Hepatocyte (in vitro differentiated cells): ENCODE results near the gene FAM8A1. TPM values are rescaled to one million over a fixed set of nuclear protein-coding genes. Genes with fewer than 3 reads are reported as not detected.
"Not testable (repeated sequence)": the region's sequence is repeated elsewhere in the genome, so short reads cannot be mapped to it uniquely, and the experiment has no call there.

Experiments
- DNase-seq: peaks from one replicate; pipeline ENCODE4 v3.0.0-alpha.2; 2016; ENCODE audit warnings: low spot score
- H2AFZ ChIP-seq: fragments of 200-600 bp; sonication (generic); 2 replicates; pipeline ENCODE4 v1.6.0; 2016; ENCODE audit warnings: antibody characterized with exemption, mild to moderate bottlenecking
- H3K27ac ChIP-seq: fragments of 200-600 bp; sonication (generic); 2 replicates; pipeline ENCODE4 v1.5.1; 2016; ENCODE audit warnings: mild to moderate bottlenecking
- H3K27me3 ChIP-seq: fragments of 200-600 bp; sonication (generic); 2 replicates; pipeline ENCODE4 v1.6.1; 2016
- H3K36me3 ChIP-seq: fragments of 200-600 bp; sonication (generic); replicated peaks from 2 replicates; pipeline ENCODE4 v1.5.1; 2016; ENCODE audit warnings: low read depth; ENCODE audit not compliant: insufficient read depth
- H3K4me1 ChIP-seq: fragments of 200-600 bp; sonication (generic); 2 replicates; pipeline ENCODE4 v1.5.1; 2016; ENCODE audit warnings: mild to moderate bottlenecking, moderate library complexity; ENCODE audit not compliant: insufficient read depth
- H3K4me2 ChIP-seq: fragments of 200-600 bp; sonication (generic); 2 replicates; pipeline ENCODE4 v1.6.0; 2016
- H3K4me3 ChIP-seq: fragments of 200-600 bp; sonication (generic); 2 replicates; pipeline ENCODE4 v1.5.1; 2016; ENCODE audit warnings: mild to moderate bottlenecking
- H3K79me2 ChIP-seq: fragments of 200-600 bp; sonication (generic); 2 replicates; pipeline ENCODE4 v1.6.0; 2017; ENCODE audit warnings: mild to moderate bottlenecking
- H3K9me2 ChIP-seq: fragments of 200-600 bp; sonication (generic); replicated peaks from 2 replicates; pipeline ENCODE4 v1.6.0; 2017; ENCODE audit warnings: mild to moderate bottlenecking; ENCODE audit not compliant: insufficient read depth
- H3K9me3 ChIP-seq: fragments of 200-600 bp; sonication (generic); 2 replicates; pipeline ENCODE4 v1.5.1; 2016; ENCODE audit warnings: low read depth, mild to moderate bottlenecking
- H4K20me1 ChIP-seq: fragments of 200-600 bp; sonication (generic); 2 replicates; pipeline ENCODE4 v1.6.0; 2016; ENCODE audit warnings: mild to moderate bottlenecking; ENCODE audit not compliant: insufficient read depth, poor library complexity, severe bottlenecking
- CTCF ChIP-seq: fragments of 200-600 bp; sonication (generic); IDR thresholded peaks from 2 replicates; pipeline ENCODE4 v1.5.1; 2016; ENCODE audit warnings: antibody characterized with exemption, mild to moderate bottlenecking; ENCODE audit not compliant: poor library complexity
- EZH2 ChIP-seq: fragments of 200-600 bp; sonication (generic); IDR thresholded peaks from 2 replicates; pipeline ENCODE4 v1.6.1; 2016; ENCODE audit warnings: antibody characterized with exemption, mild to moderate bottlenecking, borderline replicate concordance
- EZH2phosphoT487 ChIP-seq: fragments of 200-600 bp; sonication (generic); IDR thresholded peaks from one replicate; pipeline ENCODE4 v1.6.1; 2018; ENCODE audit warnings: antibody characterized with exemption, mild to moderate bottlenecking, low read depth, moderate library complexity; ENCODE audit not compliant: unreplicated experiment, severe bottlenecking
- WGBS: methylation state at CpG from one replicate; pipeline ENCODE4 v1.1.6; 2016; ENCODE audit warnings: low lambda C conversion rate; ENCODE audit errors: missing lambda C conversion rate; 5-methylcytosine and 5-hydroxymethylcytosine counted together
- polyA plus RNA-seq: library from polyadenylated mRNA; unstranded; fragments of >200 nt; fragmentation: Nextera tagmentation; extraction: Ambion mirVana; gene quantifications from 2 replicates; pipeline ENCODE4 v1.2.1, GENCODE V29; 2016
- total RNA-seq: library from RNA; depleted of rRNA; stranded (reverse); fragments of >200 nt; gene quantifications from 2 replicates; pipeline ENCODE4 v1.2.3, GENCODE V29; 2014

FAM8A1 gene
- total and polyA plus RNA-seq, 2 experiments from 2014 or later = 23.5 to 43.8 TPM

- Histone ChIP-seq H3K79me2 (no peaks in the 10 kb centered on the region), H3K27me3 (no peaks in the 10 kb centered on the region), H2AFZ (no peak overlapping the region), H4K20me1 (no peaks in the 10 kb centered on the region), H3K9me2 (no peaks in the 10 kb centered on the region), H3K4me1 (no peaks in the 10 kb centered on the region), H3K9me3 (no peaks in the 10 kb centered on the region), H3K27ac (no peak overlapping the region), H3K36me3 (no peaks in the 10 kb centered on the region), H3K4me2 (peak overlapping the region; percentile 69), H3K4me3 (no peak overlapping the region)
- TF ChIP-seq EZH2phosphoT487 (no peak), CTCF (no peak), EZH2 (no peak)
- peak; percentile 79 for DNase-seq
- WGBS = 16% methylated on average over 7 of the region's 7 CpGs
Measured at GRCh38 chr6:17584241-17584803, 15.8 kb upstream of the FAM8A1 start.

DNA sequence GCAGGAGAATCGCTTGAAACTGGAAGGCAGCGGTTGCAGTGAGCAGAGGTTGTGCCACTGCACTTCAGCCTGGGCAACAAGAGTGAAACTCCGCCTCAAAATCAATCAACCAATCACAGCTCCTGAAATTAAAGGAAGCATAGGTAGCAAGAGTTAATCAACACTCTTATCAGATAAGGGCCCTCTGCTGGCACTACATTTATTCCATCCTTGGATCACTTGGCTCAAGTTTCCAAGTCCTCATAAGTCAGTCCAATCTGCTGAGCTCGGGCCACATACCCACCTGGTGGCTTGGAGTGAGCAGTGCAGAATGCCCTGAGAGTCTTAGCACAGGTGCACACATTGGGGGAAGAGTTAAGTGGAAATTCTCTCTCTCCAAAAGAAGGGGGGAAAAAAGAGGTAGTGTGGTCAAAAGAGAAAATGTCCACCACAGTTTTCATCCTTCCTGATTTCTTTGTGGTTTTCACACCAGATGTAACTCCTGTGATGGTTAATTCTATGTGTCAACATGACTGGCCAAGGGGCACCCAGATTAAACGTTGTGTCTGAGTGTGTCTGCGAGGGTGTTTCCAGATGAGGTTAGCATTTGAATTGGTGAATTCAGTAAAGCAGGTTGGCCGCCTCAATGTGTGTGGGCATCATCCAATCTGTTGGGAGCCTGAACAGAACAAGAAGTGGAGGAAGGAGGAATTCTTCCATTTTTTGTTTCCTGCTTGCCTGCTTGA, 14.2 kb upstream of the FAM8A1 start:
- 88% methylated on average over 7 of the region's 7 CpGs for WGBS
- Histone ChIP-seq H3K27me3 (no peaks in the 10 kb centered on the region), H3K9me2 (no peaks in the 10 kb centered on the region), H3K4me3 (no peak overlapping the region), H3K9me3 (no peaks in the 10 kb centered on the region), H3K4me2 (no peak overlapping the region), H2AFZ (no peak overlapping the region), H3K27ac (no peak overlapping the region), H3K79me2 (no peaks in the 10 kb centered on the region), H3K36me3 (no peaks in the 10 kb centered on the region), H4K20me1 (no peaks in the 10 kb centered on the region), H3K4me1 (no peaks in the 10 kb centered on the region)
- TF ChIP-seq EZH2 (no peak), CTCF (no peak), EZH2phosphoT487 (no peak)
- peak; percentile 20 for DNase-seq

- H4K20me1 ChIP-seq, H3K36me3 ChIP-seq, H3K9me3 ChIP-seq, DNase-seq, H3K27ac ChIP-seq, H3K4me3 ChIP-seq, H3K27me3 ChIP-seq, H3K9me2 ChIP-seq, H3K4me2 ChIP-seq, H3K4me1 ChIP-seq, H3K79me2 ChIP-seq, H2AFZ ChIP-seq: not testable (repeated sequence)
- 96% methylated on average over 12 of the region's 13 CpGs for WGBS
Measured at GRCh38 chr6:17586623-17587022, 13.5 kb upstream of the FAM8A1 start.

- no peak overlapping the region for H3K4me3 ChIP-seq
- no peaks in the 10 kb centered on the region for H3K9me2 ChIP-seq
- no peaks in the 10 kb centered on the region for H4K20me1 ChIP-seq
- no peaks in the 10 kb centered on the region for H3K36me3 ChIP-seq
- H3K27me3 ChIP-seq = no peaks in the 10 kb centered on the region
- no peaks in the 10 kb centered on the region for H3K79me2 ChIP-seq
- H3K4me1 ChIP-seq = no peaks in the 10 kb centered on the region
- no peak for TF ChIP-seq CTCF
- no peak for TF ChIP-seq EZH2
- TF ChIP-seq EZH2phosphoT487 = no peak
- no peak overlapping the region for H2AFZ ChIP-seq
- peak overlapping the region; percentile 74 for H3K27ac ChIP-seq
- DNase-seq = peak; percentile 38
- H3K9me3 ChIP-seq = no peaks in the 10 kb centered on the region
- no peak overlapping the region for H3K4me2 ChIP-seq
- WGBS = 64% methylated on average over 6 of the region's 6 CpGs
Measured at GRCh38 chr6:17588011-17588410, 12.1 kb upstream of the FAM8A1 start.
